Fibroblast of mammary gland (primary cell): ENCODE results near the gene FRZB.

Source experiments
- DNase-seq: peaks from one replicate; pipeline ENCODE4 v3.0.0-alpha.2; 2010; ENCODE audit warnings: low read depth
- H3K4me3 ChIP-seq: 2 replicates; pipeline ENCODE4 v1.5.1; 2011; ENCODE audit warnings: low read depth, mild to moderate bottlenecking, low read length, moderate library complexity; ENCODE audit not compliant: control insufficient read depth
- CTCF ChIP-seq: conservative IDR thresholded peaks from 2 replicates; pipeline ENCODE4 v1.5.1; 2011; ENCODE audit warnings: low read depth, low read length, inconsistent platforms; ENCODE audit not compliant: control insufficient read depth, insufficient read depth

FRZB gene

DNA sequence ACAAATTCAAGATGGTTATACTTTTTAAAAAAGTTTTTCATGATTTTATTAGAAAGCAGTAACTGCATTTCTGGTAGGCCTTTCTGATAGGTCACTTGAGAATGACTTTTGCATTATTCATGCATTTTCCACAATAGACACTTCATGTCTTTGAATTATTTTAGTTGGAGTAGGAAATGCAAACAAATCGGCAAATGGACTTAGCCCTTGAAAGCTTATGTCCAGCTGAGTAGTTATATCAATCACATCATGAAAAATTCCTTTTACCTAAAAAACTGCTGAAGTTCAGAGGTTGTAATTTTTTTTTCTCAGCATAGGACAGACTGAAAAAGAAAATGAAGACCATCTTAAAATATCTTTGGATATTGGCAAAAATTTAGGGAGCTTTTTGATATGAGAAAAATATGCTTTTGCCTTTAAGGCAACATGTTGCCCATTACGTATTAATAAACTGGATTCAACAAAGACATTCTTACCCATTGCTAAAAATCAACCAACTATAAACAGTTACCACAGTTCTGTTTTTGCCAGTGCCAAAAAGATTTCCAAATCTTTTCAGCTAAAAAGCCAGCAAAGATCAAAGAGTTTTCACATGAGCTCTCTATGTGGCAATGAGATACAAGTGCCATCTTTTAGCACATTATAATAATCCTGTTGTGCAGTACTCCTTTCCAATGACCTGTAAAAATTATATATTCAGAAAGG is 45.5 kb upstream of the FRZB start:
- no peak for DNase-seq
- no peak overlapping the region for H3K4me3 ChIP-seq
- no peak for TF ChIP-seq CTCF

DNA sequence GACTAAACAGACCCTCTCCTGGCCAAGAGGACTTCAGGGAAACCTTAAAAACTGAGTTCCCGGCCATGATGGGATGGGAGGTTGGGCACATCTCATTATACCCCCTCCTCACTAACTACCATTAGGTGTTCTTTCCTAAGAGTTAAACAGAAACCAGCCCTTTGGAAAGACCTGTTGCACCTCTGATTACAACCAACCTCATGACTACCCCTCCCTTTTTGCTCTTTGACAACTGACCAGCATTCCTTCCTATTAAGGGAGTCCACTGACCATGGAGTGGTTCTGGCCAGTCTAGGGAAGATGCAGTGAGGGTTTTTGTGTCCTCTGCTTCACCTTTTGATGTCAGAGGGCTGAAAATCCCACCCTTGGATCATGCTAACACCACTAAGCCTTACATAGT is 44.5 kb upstream of the FRZB start:
- no peak overlapping the region for H3K4me3 ChIP-seq
- DNase-seq: no peak
- TF ChIP-seq CTCF: no peak

- DNase-seq: peak; percentile 53
- TF ChIP-seq CTCF: no peak
- no peak overlapping the region for H3K4me3 ChIP-seq
Measured at GRCh38 chr2:182907081-182907830, 40.8 kb upstream of the FRZB start.

DNA sequence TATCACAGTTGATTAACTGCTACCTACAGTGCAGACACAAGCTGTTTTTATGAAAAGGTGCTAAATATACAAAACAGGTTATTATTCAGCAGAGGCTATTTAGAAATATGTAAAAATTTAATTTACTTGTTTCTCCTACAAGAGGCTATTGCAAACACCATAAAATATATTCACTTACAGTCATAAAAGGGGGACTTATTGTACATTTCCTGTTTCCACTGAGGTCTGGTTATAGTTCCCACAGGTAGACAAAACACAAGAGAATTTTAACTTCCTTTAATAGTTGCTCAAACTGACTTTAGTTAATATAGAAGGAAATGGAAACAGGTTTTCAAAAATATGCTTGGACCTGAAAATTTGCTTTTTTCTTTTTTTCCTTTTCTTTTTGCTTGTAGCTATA is 40.0 kb upstream of the FRZB start:
- DNase-seq: no peak
- TF ChIP-seq CTCF: no peak
- no peak overlapping the region for H3K4me3 ChIP-seq

DNA sequence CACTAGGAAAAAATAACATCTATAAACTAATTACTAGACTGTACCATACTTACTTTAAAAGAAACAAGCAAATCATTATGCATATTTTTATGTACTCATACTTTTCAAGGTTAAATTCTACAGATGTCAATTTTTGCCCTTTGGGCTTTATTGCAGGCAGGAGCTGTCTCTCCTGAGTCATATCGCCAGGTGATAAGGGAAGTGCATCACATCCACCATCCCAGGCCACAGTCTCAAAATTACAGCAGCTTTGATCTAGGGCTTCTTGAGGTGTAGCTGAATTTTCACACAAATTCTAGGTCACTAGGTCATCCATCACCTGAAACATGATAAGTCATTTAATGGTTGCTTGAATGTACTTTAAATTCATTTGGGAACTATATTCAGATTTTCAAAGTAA is 38.4 kb upstream of the FRZB start:
- TF ChIP-seq CTCF: no peak
- no peak for DNase-seq
- no peak overlapping the region for H3K4me3 ChIP-seq

DNA sequence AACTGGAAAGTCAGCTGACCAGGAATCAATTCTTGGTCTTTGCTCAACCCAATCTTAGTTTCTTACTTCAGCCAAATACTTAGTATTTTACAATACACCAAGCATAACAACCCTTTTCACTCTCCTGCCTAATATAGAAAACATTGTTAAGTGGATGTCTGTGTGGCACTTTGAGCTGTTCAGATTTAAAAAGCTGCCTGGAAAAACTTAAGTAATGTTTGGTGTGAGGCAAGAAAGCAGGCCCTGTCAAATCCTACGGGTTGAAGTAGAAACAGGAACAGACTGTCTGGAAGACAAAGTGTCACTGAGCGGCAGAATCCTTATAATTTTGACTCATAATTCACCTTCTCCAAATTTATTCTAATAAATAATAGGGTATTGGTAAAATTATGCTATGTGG is 37.1 kb upstream of the FRZB start:
- no peak for TF ChIP-seq CTCF
- H3K4me3 ChIP-seq: no peak overlapping the region
- no peak for DNase-seq

GRCh38 chr2:182901748-182902147 is 35.3 kb upstream of the FRZB start:
- no peak overlapping the region for H3K4me3 ChIP-seq
- no peak for TF ChIP-seq CTCF
- DNase-seq: no peak
